ENCODE measurements around the gene CCDC57. TPM values are rescaled to one million over a fixed set of nuclear protein-coding genes. Genes with fewer than 3 reads are reported as not detected.

Gene CCDC57
- total RNA-seq, 1 experiment from 2014 or later = 69.9 TPM

DNA sequence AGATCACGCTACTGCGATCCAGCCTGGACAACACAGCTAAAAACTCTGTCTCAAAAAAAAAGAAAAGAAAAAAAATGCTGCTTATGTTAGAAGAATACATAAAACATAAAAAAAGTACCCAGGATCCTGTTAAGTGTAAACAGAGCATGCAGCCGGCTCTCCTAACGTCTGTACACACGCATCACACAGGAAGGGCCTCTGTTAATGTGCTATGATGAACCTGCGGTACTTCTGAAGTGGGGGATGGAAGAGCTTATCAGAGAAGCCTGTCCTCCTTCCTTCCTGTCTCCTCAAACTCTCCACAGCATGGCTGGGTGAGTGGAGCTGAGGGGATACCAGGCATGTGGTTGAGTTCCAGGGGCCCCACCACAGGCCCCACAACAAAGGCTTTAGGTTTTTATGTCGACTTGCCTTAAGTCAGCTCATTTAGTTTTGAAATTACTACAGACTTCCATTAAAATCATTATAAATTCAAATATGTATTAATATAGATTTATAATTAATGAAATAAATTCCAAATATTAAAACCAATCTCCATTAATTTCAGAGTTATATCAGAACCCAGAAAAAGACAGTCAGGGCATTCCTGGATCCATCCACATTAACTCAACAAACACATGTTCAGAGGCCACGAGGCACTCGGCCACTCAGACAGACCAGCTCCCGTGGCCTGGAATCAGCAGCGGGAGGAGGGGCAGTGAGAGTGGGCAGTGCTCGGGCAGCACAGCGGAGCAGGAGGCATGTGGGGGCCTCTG, 11.7 kb downstream of the CCDC57 start:
- CTCF ChIA-PET = no interaction called here
- H3K4me3 Mint-ChIP-seq (ENCODE audit: low read depth, unreplicated experiment) = no peak overlapping the region
- DNase-seq = no peak
- peaks cover 44% of the 10 kb centered on the region for H3K36me3 Mint-ChIP-seq (ENCODE audit: insufficient read depth, unreplicated experiment)
- H3K27me3 Mint-ChIP-seq (ENCODE audit: unreplicated experiment) = no peaks in the 10 kb centered on the region
- H3K27ac Mint-ChIP-seq (ENCODE audit: unreplicated experiment) = no peak overlapping the region
- H3K4me1 Mint-ChIP-seq (ENCODE audit: low read depth, unreplicated experiment) = peaks cover 21% of the 10 kb centered on the region
- no TSS peak for BruUV-seq (replicated peaks)
- H3K9me3 Mint-ChIP-seq (ENCODE audit: low read depth, unreplicated experiment) = no peaks in the 10 kb centered on the region
- intact Hi-C loops (cut with micrococcal nuclease; ENCODE audit: unreplicated experiment) = no loop called here
- TF ChIP-seq CTCF (IDR thresholded peaks at IDR 0.05; ENCODE audit: unreplicated experiment) = no peak

DNA sequence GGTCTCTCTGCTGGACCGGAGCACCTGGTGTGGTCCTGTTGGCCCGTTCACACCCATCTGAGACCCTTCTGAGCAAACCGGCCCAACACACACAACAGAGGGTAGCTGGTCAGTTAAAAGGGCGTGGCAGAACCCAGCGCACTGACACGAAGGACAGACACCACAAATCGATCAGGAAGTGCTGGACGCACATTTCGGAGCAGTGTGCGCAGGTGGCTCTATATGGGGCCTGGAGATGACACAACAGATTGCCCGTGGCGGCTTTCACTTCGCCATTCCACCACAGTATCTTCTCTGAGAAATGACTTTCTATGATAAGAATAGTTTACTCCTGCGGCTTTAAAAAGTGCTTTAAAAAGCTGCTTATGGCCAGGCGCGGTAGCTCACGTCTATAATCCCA, 12.5 kb downstream of the CCDC57 start:
- no TSS peak for BruUV-seq (replicated peaks)
- DNase-seq = no peak
- intact Hi-C loops (cut with micrococcal nuclease; ENCODE audit: unreplicated experiment) = no loop called here
- Mint-ChIP-seq H3K27me3 (ENCODE audit: unreplicated experiment) (no peaks in the 10 kb centered on the region), H3K9me3 (ENCODE audit: low read depth, unreplicated experiment) (no peaks in the 10 kb centered on the region), H3K27ac (ENCODE audit: unreplicated experiment) (no peak overlapping the region), H3K4me3 (ENCODE audit: low read depth, unreplicated experiment) (no peak overlapping the region), H3K36me3 (ENCODE audit: insufficient read depth, unreplicated experiment) (peaks cover 44% of the 10 kb centered on the region), H3K4me1 (ENCODE audit: low read depth, unreplicated experiment) (peaks cover 13% of the 10 kb centered on the region)
- CTCF ChIA-PET = no interaction called here
- no peak for TF ChIP-seq CTCF (IDR thresholded peaks at IDR 0.05; ENCODE audit: unreplicated experiment)

GRCh38 chr17:82199496-82199895, 13.1 kb downstream of the CCDC57 start:
- BruUV-seq (replicated peaks) = no TSS peak
- CTCF ChIA-PET = no interaction called here
- no peak for TF ChIP-seq CTCF (IDR thresholded peaks at IDR 0.05; ENCODE audit: unreplicated experiment)
- Mint-ChIP-seq H3K36me3 (ENCODE audit: insufficient read depth, unreplicated experiment) (peaks cover 39% of the 10 kb centered on the region), H3K27ac (ENCODE audit: unreplicated experiment) (no peak overlapping the region), H3K27me3 (ENCODE audit: unreplicated experiment) (no peaks in the 10 kb centered on the region), H3K4me3 (ENCODE audit: low read depth, unreplicated experiment) (no peak overlapping the region), H3K4me1 (ENCODE audit: low read depth, unreplicated experiment) (peaks cover 6% of the 10 kb centered on the region), H3K9me3 (ENCODE audit: low read depth, unreplicated experiment) (no peaks in the 10 kb centered on the region)
- intact Hi-C loops (cut with micrococcal nuclease; ENCODE audit: unreplicated experiment) = no loop called here
- DNase-seq = no peak

DNA sequence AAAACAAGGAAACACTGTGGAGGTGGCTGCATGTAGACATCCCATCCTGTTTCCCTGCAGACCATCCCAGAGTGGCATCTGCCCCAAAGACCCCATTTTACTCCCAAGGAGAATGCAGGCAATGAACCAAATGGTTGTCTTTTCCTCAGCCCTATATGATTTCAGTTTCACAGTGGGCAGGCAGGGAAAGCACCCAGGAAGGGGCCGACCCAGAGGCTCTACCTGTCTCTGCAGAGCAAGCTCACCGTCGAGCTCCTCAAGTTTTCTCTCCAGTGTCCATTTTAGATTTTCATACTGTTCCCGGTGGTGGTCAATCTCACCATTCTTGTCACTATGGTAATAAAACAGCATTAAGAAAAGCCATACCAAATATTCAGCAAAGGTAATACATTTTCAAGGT, 14.6 kb downstream of the CCDC57 start:
- no peak for TF ChIP-seq CTCF (IDR thresholded peaks at IDR 0.05; ENCODE audit: unreplicated experiment)
- intact Hi-C loops (cut with micrococcal nuclease; ENCODE audit: unreplicated experiment) = no loop called here
- DNase-seq = no peak
- Mint-ChIP-seq H3K36me3 (ENCODE audit: insufficient read depth, unreplicated experiment) (peaks cover 35% of the 10 kb centered on the region), H3K27ac (ENCODE audit: unreplicated experiment) (no peak overlapping the region), H3K4me1 (ENCODE audit: low read depth, unreplicated experiment) (no peaks in the 10 kb centered on the region), H3K9me3 (ENCODE audit: low read depth, unreplicated experiment) (no peaks in the 10 kb centered on the region), H3K27me3 (ENCODE audit: unreplicated experiment) (no peaks in the 10 kb centered on the region), H3K4me3 (ENCODE audit: low read depth, unreplicated experiment) (no peak overlapping the region)
- BruUV-seq (replicated peaks) = no TSS peak
- CTCF ChIA-PET = no interaction called here

All from Calu3 (cell line).